Activated CD4-positive, alpha-beta T cell treated with anti-CD3 and anti-CD28 coated beads for 4 hours (primary cell): ENCODE results near the gene CCPG1.

Experiments
- DNase-seq, 2 donors: peaks; one replicate each; pipeline ENCODE4 v3.0.0-alpha.2; 2020

The CCPG1 gene

DNA sequence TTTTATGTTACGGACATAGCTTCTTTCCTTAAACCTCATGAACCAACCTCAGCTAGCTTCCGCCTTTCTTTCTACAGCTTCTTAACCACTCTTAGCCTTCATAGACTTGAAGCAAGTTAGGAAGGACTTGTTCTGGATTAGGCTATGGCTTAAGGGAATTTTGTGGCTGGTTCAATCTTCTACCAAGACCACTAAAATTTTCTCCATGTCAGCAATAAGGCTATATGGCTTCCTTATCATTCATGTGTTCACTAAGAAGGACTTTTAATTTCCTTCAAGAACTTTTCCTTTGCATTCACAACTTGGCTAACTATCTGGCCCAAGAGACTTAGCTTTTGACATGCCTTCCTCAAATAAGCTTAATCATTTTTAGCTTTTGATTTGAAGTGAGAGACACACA is 24.5 kb downstream of the CCPG1 start:
- no peak for DNase-seq

DNA sequence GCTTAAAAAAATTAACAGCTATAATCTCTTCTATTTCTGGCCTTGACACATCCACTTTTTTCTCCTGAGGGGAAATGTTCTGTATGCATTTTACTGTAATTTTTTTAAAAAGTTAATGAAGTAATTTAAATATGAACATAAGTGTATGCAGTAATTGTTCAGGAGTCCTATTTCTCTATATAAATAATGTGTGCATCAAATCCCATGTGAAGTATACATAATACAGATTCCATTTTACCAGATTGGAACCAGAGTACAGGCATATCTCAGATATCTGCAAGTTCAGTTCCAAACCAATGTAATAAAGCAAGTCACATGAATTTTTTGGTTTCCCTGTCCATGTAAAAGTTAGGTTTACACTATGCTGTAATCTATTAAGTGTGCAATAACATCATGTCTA is 26.6 kb downstream of the CCPG1 start:
- DNase-seq = no peak

DNA sequence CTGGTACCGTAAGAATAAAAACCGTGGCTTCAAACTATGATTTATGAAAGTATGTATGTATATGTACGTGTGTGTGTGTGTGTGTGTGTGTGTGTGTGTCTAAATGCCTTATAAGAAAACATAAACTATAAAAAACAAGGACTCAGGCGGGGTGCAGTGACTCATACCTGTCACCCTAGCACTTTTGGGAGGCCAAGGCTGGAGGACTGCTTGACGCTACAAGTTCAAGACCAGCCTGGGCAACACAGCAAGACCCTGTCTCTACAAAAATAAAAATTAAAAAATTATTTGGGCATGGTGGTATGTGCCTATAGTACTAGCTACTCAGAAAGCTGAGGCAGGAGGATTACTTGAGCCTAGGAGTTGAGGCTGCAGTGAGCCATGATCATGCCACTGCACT is 29.1 kb downstream of the CCPG1 start:
- no peak for DNase-seq

DNA sequence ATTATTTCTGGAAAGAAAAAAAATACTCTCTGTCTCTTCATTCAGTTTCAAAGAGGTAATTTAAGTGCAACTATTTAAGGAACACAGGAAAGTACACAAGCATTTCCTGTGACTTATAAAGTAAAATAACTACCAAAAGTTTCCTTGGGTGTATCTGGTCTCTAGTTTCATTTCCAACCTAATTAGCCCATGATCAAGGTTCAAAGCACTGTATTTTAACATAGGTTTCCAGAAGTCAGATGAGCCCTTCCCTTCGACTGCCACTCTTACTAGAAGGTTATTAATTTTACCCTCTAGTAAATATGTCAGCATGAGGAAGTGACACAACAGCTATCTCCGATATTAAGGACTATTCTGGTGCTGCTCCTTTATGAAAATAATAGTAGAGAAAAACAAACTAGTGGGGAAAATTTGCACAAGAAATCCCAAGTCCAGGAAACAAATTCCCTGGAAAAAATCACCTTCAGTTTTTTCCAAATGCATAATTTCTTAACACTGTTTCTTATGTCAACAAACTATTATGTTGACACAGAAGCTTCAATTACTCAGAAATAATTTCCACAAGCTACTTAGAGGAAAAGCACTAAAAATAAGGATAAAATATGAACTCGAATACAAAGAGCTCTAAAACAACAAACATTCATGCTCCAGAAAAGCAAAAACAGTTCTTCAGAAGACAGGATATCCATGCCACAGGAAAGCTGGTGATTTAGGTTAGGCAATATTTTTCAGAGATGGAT is 35.3 kb downstream of the CCPG1 start:
- DNase-seq = no peak

DNA sequence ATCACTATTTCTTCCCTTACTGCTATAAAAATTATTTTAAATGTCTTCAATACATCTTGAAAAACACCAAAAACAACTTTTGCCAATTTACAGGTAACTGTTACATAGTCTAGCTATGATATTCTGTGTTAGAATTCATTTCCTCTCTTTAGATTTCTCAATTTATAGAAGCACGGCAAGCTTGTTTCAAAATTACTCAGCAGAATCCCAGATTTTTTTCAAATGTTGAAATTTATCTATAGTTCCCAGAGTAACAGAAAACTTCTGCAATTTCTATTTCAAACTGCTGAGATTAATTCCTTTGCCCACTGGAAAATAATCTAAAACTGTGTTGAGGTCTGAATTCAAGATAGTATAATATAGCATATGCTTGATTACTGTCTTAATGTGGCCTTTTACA is 41.2 kb downstream of the CCPG1 start:
- no peak for DNase-seq

DNA sequence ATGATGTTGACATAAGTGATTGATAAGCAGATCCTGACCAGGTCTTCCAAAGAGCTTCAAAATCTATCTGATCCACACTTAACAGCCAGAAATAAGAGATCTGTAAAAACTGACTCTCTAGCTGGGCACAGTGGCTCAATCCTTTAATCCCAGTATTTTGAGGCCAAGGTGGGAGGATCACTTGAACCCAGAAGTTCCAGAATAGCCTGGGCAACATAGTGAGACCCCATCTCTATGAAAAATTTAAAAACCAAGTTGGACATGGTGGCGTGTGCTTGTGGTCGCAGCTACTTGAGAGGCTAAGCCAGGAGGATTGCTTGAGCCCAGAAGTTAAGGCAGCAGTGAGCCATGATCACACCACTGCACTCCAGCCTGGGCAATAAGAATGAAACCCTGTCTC is 45.5 kb downstream of the CCPG1 start:
- DNase-seq = no peak

DNA sequence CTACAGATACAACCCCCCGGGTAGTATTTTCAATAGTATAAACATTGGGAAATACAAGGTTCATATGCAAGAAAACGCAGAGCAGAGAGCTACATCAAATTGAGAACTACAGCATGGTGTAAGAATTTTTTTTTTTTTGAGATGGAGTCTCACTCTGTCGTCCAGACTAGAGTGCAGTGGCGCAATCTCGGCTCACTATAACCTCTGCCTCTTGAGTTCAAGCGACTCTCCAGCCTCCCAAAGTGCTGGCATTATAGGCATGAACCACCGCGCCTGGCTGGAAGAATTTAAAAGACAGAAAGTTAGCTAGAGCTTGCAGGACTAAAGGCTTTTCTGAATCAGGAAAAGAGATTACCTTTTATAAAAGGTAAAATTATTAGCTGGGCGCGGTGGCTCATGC is 47.1 kb downstream of the CCPG1 start:
- DNase-seq = no peak

DNA sequence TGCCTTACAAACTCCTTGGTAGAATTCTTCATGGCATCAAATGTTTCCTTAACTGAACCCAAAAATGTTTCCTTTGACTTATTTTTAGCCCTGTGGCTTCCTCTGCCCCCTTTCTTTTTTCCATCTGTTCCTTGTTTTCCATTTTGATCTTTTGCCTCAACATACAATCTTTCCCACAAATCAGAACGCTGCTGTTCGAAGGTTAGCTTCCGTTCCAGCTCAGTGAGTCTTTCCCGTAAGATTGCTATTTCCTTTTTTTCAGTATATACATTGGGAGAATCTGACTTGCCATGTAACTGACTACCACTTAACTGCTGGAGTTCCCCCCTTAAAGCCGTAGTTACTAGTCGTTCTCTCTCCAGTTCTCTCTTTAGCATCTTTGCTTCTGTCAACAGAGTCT is 47.9 kb downstream of the CCPG1 start:
- no peak for DNase-seq

DNA sequence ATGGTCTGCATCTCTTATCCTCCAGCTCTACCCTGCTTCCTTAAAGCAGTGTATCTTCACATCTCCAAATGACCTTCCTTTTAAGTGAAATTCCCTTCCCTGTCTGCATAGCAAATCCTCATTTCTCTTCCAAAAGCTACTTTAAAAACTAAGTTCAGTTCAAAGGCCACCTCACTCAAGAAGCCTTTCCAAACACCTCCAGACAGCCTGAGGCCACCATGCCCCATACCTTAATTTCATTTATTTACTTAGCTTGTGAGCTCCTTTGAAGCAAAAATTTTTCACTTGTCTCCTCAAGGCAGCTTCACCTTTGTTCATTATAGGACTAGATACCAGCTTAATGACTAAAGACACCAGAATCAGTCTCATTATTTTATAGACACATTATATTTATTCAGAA is 49.7 kb downstream of the CCPG1 start:
- no peak for DNase-seq

DNA sequence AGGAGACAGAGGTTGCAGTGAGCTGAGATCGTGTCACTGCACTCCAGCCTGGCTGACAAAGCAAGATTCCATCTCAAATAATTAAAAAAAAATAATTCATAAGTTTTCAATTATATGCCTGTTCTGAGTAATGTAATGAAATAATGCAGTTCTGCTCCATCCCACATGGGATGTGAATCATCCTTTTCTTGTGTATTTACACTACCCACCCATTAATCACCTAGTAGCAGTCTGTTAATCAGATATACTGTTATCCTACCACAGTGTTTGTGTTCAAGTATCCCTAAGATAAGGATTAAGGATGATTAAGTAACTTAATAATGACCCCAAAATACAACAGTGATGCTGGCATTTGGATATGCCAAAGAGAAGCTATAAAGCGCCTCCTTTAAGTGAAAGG is 50.4 kb downstream of the CCPG1 start:
- no peak for DNase-seq

DNA sequence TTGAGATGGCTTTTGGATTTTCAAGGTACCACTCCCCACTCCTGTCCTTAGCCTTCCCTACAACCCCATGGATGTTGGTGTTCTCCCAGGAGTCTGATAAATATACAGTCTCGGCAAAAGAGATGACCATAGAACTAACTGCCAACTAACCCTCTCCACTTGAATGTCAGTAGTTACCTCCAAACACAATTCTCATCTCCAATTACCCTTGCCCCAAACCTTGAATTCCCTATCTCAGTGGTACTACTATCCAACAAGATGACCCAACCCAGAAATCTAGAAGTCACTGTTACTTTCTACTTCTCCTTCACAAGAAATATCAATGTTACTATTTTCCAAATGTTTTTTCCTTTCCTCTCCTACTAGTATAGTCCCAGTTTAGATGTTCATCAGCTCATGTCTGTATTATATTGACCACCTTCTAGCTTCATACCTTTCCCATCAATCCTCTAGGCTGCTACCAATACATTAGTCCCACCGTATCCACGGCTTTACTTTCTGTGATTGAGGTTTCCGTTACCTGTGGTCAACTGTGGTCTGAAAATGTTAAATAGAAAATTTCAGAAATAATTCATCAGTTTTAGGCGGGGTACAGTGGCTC is 51.1 kb downstream of the CCPG1 start:
- no peak for DNase-seq

DNA sequence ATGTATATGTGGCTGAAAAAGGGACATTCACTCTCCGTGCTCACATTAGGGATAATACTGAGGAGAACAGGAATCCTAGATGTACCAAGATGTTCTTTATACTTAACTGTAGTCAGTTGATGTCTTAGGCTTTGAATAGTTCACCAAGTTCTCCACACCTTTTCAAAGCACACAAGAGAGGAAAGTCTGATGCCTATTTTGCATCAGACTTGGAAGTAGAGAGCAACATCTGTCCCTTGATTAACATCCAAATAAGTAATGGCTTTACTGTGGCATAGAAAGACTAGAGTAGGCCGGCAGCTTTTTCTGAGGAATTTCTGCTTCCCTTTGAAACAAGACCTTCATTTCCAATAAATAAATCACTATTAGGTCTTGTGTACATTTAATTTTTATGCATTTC is 55.1 kb downstream of the CCPG1 start:
- DNase-seq = no peak

DNA sequence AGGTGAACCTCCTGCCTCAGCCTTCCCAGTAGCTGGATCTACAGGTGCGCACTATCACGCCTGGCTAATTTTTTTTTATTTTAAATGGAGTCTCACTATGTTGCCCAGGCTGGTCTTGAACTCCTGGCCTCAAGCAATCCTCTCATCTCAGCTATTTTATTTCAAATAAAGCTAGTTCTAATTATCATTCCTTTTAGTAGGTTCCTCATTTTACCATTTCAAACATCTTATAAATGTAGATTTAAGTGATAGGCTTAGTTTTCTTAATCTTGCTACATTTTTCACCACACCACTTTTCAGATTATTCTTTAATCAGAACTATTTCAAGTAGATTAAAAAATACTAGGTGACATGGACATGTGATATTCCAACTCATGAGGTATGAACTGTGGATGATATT is 58.9 kb downstream of the CCPG1 start:
- DNase-seq = no peak

DNA sequence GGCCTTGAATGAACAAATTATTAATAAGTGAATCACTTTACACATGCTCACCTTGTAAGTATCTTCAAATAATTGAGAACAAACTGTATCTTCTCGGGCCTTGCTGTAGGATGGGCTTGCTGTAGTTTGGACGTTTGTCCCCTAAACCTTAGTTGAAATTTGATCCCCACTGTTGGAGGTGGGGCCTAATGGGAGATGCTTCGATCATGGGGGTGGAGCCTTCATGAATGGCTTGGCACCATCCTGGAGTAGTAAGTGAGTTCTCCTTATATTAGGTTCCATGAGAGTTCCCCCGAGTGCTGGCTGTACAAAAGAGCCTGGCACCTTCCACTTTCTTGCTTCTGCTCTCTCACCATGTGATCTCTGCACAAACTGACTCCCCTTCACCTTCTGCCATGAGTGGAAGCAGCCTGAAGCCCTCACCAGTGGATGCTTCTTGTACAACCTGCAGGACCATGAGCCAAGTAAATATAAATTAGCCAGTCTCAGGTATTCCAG is 59.8 kb downstream of the CCPG1 start:
- DNase-seq = no peak

DNA sequence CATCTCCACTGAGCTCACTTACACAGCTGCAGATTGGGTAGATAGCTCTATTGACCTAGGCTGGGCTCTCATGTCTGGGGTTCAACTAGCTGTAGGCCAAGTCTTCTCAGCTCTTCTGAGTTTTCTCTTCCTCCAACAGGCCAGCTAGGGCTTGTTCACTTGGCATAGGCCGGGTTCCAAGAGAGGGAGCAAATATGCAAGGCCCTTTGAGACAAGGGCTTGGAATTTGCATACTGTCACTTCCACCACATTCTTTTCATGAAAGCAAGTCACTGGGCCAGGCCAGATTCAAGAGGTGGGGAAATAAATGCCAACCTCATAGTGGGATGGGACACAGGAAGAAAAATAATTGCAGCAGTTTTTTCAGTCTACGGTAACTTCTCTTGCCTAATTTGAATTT is 64.0 kb downstream of the CCPG1 start:
- DNase-seq = no peak

DNA sequence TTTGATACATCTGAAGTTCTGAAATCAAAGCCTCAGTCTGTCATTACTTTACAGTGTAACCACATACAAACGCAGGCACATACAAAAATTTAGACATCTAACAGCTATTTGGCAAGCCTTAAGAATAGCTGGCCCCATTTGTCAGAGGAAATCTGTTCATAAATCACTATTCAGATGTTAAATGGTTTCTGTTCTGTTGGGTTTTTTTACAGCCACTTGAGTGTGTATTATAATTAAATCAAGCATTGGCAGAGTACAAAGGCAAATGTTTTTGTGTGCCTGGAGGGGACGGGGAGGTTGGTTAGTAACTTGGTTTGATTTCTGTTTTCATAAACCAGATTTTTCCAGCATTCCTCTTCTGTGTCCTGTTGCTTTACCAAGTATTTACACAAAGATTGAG is 65.0 kb downstream of the CCPG1 start:
- no peak for DNase-seq

DNA sequence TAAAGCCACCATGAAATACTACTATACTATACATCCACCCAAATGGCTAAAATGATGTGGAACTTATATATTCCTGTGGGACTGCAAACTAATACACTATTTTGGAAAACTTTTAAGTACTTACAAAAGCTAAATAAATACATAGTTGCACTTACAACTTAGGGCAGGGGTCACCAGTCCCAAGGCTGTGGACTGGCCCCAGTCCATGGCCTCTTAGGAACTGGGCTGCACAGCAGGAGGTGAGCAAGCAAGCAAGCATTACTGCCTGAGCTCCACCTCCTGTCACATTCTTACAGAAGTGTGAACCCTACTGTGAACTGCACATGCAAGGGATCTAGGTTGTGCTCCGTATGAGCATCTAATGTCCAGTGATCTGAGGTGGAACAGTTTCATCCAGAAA is 71.0 kb downstream of the CCPG1 start:
- DNase-seq = no peak

DNA sequence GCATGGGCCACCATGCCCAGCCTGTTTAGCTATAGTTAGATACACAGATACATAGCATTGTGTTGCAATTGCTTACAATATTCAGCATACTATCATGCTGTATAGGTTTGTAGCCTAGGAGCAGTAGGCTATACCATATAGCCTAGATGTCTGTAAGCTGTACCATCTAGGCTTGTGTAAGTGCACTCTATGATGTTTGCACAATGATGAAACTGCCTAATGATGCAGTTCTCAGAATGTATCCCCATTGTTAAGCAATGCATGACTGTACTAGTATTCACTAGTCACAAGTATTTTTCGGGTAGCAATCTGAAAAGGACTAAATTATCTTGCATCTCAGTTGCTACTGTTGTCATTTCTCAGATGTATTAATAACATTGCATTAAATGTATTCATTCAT is 73.2 kb downstream of the CCPG1 start:
- no peak for DNase-seq

DNA sequence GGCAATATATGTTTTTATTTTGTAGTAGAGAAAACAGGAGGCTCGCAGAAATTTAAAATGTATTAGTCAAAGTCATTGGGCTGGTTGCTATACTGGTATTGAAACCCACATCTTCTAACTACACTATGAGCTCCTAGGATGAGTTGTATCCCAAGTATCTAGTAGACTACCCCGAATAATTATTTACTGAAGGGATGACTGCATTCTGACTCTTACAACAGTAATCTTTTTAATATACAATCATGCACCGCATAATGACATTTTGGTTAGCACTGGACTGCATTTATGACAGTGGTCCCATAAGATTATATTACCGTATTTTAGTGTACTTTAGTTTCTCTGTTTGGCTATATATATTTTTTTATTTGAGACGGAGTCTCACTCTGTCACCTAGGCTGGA is 73.8 kb downstream of the CCPG1 start:
- DNase-seq = no peak

DNA sequence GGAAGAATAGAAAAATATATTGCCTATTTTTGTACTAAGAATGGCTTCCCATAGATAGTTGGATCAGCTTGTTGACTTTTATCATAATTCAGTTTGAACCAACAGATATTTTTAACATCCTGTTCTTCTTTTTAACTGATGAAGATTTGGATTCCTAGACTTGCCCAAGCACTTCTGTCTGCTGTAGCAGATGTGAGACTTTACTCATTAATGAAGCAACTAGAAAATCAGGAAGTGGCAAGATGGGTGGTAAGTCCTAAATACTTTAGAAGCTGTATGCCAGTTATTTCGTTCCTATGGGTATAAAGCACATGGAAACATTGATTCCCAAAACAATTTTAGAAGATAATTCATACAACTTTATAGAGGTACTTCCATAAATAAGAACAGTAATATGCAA is 80.8 kb downstream of the CCPG1 start:
- DNase-seq = no peak

DNA sequence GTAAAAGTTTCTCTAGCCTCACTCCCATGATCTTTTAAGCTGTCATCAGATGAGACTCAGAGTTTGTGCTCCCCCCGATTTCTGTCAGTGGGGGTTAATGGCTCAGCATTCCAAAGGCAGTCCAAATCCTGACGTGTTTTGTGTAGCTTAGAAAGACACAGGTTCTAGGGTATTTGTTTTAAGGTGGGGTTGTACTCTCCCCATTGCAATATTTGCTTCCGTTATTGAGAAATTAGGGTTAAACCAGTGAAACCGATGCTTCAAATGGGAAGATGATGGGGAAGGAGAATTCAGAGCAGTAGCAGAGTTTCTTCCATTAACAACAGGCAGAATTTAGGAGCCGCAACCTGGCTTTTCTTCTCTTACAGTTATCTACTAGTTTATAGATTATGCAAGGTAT is 85.7 kb downstream of the CCPG1 start:
- DNase-seq = no peak

DNA sequence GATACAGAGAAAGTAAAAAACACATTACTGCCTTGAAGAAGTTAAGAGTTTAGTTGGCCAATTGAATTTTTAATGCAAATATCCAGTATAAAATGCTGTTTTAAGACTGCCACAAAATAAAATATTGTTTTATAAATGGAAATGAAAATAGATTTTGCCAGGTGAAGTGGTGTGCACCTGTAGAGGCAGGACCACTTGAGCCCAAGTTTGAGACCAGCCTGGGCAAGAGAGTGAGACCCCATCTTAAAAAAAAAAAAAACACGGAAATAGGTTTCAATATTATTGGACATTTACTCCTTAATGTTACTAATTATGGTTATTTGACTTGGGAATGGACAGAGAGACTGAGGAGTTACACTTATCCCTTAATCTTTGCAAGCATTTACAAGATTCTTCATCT is 87.2 kb downstream of the CCPG1 start:
- DNase-seq = no peak

DNA sequence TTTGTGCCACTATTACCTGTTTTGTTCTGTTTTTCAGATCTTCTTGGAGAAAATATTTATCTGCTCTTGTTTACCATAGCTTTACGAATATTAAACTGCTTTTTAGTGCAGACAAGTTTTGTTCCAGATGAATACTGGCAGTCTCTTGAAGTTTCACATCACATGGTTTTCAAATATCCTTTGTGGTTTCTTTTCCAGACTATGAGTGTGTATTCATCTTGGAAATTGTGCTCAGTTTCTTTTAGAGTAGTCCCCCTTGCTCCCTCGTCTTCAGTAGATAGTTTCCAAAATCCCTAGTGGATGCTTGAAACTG is 88.0 kb downstream of the CCPG1 start:
- DNase-seq = no peak

DNA sequence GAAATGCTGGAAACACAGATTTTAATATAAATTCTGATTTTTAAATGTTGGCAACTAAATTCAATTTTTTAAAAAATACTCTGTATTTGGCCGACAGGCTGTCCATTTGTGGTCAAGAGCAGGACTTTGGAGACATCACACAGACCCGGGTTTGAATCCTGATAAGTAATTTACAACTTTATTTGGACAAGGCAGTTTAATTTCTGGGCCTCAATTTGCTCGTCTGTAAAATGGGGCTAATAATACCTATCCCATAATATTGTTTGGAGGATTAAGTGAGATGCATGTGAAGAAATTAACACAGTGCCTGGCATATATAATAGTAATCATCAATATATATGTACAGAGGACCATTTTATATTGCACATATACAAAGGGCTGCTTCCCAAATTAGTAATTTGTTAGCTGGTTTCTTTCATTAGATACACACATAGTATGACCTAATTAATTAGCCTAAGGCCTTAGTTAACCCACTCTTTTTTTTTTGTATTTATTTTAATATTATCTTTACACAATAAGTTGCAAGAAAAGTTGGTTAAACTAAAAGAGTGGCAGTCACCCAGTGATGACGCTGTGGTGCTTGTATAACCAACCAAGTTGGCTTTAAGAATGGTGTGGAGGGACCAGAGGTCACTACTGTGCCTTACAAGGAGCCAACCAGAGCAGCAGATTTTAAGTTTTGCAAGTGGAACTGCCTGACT is 88.5 kb downstream of the CCPG1 start:
- no peak for DNase-seq
